Measurements from ENCODE around the gene GRK5. TPM values are rescaled to one million over a fixed set of nuclear protein-coding genes. Genes with fewer than 3 reads are reported as not detected.
A peak's percentile ranks its signal among the peaks of the same experiment; 100 is the strongest.

Gene GRK5
- total RNA-seq, 1 experiment from 2014 or later = 4.8 TPM

GRCh38 chr10:119183664-119184412 is 23.5 kb upstream of the GRK5 start:
- H3K36me3 ChIP-seq (ENCODE audit: low read depth) = no peaks in the 10 kb centered on the region
- H3K4me2 ChIP-seq = no peak overlapping the region
- ChIA-PET POLR2A (ENCODE audit: unreplicated experiment) (no interaction called here), CTCF (interaction anchor here (0.6 kb wide), 2 partner anchors 88 to 218 kb away, joined by 4 to 7 read pairs; no protein-coding TSS in a partner anchor)
- no peak overlapping the region for H3K4me3 ChIP-seq
- H3K79me2 ChIP-seq (ENCODE audit: low read depth) = no peaks in the 10 kb centered on the region
- no peaks in the 10 kb centered on the region; the same call in 1 of the 2 replicates for H3K4me1 ChIP-seq (replicated peaks; ENCODE audit: insufficient read depth)
- DNase-seq = no peak
- H3K9me2 ChIP-seq (ENCODE audit: insufficient read depth) = no peaks in the 10 kb centered on the region
- no peak for TF ChIP-seq CTCF (conservative IDR thresholded peaks at IDR 0.05)
- TF ChIP-seq EZH2 (IDR thresholded peaks at IDR 0.05; ENCODE audit: low read depth) = no peak
- H4K20me1 ChIP-seq (ENCODE audit: insufficient read depth) = no peaks in the 10 kb centered on the region
- H3K27me3 ChIP-seq (ENCODE audit: insufficient read depth, low read depth) = no peaks in the 10 kb centered on the region
- no peaks in the 10 kb centered on the region for H3K9me3 ChIP-seq (ENCODE audit: insufficient read depth, low read depth)
- no peak overlapping the region for H3K27ac ChIP-seq
- intact Hi-C loops (cut with micrococcal nuclease; ENCODE audit: unreplicated experiment) = no loop called here
- H3F3A ChIP-seq (ENCODE audit: insufficient read depth, low read depth) = no peaks in the 10 kb centered on the region; the same call in 1 of the 2 replicates
- no peak overlapping the region for H2AFZ ChIP-seq
- BruUV-seq (replicated peaks) = no TSS peak

GRCh38 chr10:119189811-119190282 is 17.5 kb upstream of the GRK5 start:
- no peaks in the 10 kb centered on the region for H3K9me3 ChIP-seq (ENCODE audit: insufficient read depth, low read depth)
- peaks cover 14% of the 10 kb centered on the region; the same call in 1 of the 2 replicates for H3F3A ChIP-seq (ENCODE audit: insufficient read depth, low read depth)
- CTCF ChIA-PET = no interaction called here
- H3K4me1 ChIP-seq (replicated peaks; ENCODE audit: insufficient read depth) = peaks cover 9% of the 10 kb centered on the region
- intact Hi-C loops (cut with micrococcal nuclease; ENCODE audit: unreplicated experiment) = loop anchor here (10.0 kb wide), 1 partner anchor 625 kb away; no protein-coding TSS in a partner anchor
- BruUV-seq (replicated peaks) = no TSS peak
- no peak overlapping the region; the same call in 1 of the 2 replicates for H3K27ac ChIP-seq
- no peaks in the 10 kb centered on the region for H3K27me3 ChIP-seq (ENCODE audit: insufficient read depth, low read depth)
- H3K79me2 ChIP-seq (ENCODE audit: low read depth) = no peaks in the 10 kb centered on the region
- TF ChIP-seq EZH2 (IDR thresholded peaks at IDR 0.05; ENCODE audit: low read depth) = no peak
- TF ChIP-seq CTCF (conservative IDR thresholded peaks at IDR 0.05) = no peak
- no peak for DNase-seq
- no peaks in the 10 kb centered on the region for H3K36me3 ChIP-seq (ENCODE audit: low read depth)
- no peak overlapping the region for H3K4me2 ChIP-seq
- no peak overlapping the region for H3K4me3 ChIP-seq
- no peaks in the 10 kb centered on the region for H4K20me1 ChIP-seq (ENCODE audit: insufficient read depth)
- POLR2A ChIA-PET (ENCODE audit: unreplicated experiment) = interaction anchor here (0.6 to 0.7 kb wide), 2 partner anchors 269 to 300 kb away, joined by 3 to 4 read pairs; no protein-coding TSS in a partner anchor
- no peaks in the 10 kb centered on the region for H3K9me2 ChIP-seq (ENCODE audit: insufficient read depth)
- no peak overlapping the region for H2AFZ ChIP-seq

GRCh38 chr10:119190353-119190752 is 17.0 kb upstream of the GRK5 start:
- H3F3A ChIP-seq (ENCODE audit: insufficient read depth, low read depth) = peaks cover 14% of the 10 kb centered on the region; the same call in 1 of the 2 replicates
- H3K79me2 ChIP-seq (ENCODE audit: low read depth) = no peaks in the 10 kb centered on the region
- H3K9me3 ChIP-seq (ENCODE audit: insufficient read depth, low read depth) = no peaks in the 10 kb centered on the region
- no peaks in the 10 kb centered on the region for H3K36me3 ChIP-seq (ENCODE audit: low read depth)
- H3K4me2 ChIP-seq = no peak overlapping the region
- TF ChIP-seq EZH2 (IDR thresholded peaks at IDR 0.05; ENCODE audit: low read depth) (no peak), CTCF (conservative IDR thresholded peaks at IDR 0.05) (no peak)
- ChIA-PET POLR2A (ENCODE audit: unreplicated experiment) (interaction anchor here (0.7 kb wide), 1 partner anchor 300 kb away, joined by 3 read pairs; no protein-coding TSS in a partner anchor), CTCF (no interaction called here)
- peaks cover 9% of the 10 kb centered on the region for H3K4me1 ChIP-seq (replicated peaks; ENCODE audit: insufficient read depth)
- intact Hi-C loops (cut with micrococcal nuclease; ENCODE audit: unreplicated experiment) = loop anchor here (10.0 kb wide), 1 partner anchor 626 kb away; no protein-coding TSS in a partner anchor
- H3K4me3 ChIP-seq = no peak overlapping the region
- BruUV-seq (replicated peaks) = no TSS peak
- no peaks in the 10 kb centered on the region for H3K27me3 ChIP-seq (ENCODE audit: insufficient read depth, low read depth)
- H4K20me1 ChIP-seq (ENCODE audit: insufficient read depth) = no peaks in the 10 kb centered on the region
- no peak overlapping the region for H2AFZ ChIP-seq
- peak in 1 of 2 experiments; percentile 88 for DNase-seq
- H3K27ac ChIP-seq = peak overlapping the region; percentile 35
- H3K9me2 ChIP-seq (ENCODE audit: insufficient read depth) = no peaks in the 10 kb centered on the region

Data from PC-9 (cell line).